HG03196 (cell line): ENCODE data around the gene NPHP4.

Source experiments
- ATAC-seq: cut with Tn5 transposase; IDR thresholded peaks from one replicate; pipeline ENCODE4 v1.9.1; 2021; ENCODE audit not compliant: unreplicated experiment

Gene NPHP4

DNA sequence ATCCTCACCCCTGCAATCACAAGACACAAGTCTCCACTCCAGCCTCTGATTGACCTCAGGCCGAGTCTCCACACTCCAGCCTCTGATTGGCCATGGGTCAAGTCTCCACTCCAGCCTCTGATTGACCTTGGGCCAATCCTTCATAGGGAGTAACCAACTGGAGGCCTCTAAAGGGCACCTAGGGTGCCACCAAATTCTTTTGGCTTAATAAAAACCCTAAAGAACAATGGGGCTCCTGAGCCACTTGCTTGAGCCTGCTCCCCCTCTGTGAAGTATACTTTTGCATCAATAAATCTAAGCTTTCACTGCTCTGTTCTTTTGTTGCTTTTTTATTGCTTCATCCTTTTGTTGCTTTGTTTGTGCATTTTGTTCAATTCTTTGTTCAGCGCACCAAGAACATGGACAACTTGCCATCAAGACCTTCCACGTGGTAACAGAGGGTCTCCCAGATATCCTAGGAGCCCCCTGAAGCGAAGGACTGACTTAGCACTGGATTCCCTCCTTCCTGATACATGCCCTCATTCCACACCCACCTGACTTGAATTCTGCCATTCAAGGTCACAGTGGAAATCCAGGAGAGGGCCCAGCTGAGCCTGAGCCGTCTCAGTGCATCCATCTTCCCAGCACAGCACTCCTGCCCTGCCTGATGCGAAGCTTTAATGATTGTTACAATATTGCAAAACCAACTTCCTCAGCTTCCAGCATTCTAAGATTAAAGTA lies 152.9 kb downstream of the NPHP4 start:
- ATAC-seq = no peak

DNA sequence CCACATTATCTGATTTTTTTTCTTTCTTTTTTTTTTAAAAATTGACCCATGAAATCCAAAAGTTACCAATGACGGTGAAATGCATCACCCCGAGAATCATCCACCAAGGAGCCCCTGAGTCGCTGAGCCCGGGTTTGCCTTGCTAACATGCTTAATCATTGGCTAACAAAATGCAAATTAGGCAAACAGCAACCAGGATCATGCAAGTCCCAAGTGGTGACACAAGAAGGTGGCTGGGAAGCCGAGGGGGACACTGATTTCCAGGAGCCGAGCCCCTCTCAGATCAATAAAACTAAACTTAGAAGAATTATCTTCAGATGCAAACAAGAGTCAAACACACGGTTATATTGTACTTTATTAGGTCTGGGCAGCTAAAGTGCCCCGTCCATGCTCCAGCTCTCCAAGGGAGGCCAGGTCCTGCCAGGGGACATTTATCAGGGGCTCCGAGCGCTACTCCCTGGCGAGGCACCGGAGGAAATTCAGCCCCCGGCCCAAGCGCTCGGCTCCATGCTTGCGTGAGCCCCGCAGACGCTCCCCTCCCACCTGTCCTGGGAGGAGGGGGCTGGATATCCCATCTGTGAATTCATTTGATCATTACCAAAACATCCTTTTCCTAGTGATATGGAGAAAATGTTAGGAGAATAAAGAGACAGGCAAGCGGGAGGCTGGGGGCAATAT lies 154.1 kb downstream of the NPHP4 start:
- no peak for ATAC-seq

DNA sequence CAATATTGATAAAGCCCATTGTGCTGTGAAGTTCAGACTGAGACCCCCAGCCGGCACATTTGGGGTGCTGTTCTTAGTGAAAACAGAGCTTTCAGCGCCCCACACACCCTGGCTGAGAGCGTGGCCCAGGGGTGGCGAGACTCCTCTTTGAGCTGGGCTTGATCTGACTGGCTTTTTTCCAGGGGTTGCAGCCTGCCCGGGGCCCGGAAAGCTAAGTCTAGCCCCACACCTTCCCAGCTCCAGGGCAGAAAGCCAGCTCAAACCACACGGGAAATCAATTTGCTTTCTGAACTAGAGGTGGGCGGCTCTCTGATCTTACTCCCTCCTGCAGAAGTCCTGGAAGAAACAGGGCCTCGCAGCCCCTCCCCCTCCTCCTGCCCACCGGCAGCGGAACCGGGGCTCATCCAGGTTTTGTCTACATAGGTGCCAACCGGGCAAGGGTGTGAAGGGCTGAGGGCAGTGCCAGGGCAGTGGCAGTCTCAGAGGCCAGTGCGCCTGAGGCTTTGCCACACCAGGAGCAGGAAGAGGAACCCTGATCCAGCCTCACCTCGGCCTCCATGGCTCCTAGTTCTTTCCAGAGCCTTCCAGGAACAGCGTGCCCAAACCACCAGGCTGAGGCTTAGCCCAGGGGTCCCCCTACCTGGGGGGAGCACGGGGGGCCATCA lies 155.3 kb downstream of the NPHP4 start:
- ATAC-seq = no peak

DNA sequence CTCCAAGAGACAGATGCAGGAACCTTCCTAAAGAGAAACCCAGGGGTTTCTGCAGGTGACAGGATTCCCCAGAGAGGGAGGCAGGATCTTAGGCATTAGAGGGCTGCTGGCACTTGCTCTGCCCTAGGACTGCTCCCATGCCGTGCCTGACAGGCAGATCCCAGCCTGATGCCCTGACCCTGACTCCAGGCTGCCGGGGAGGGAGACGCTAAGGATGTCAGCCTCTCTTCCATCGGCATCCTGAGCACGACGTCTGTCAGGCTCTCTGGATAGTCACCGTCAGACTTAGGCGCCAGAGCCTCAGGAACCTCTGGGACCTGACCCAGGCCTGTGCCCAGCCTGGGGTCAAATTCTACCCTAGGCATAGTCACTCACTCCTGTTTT lies 157.1 kb downstream of the NPHP4 start:
- ATAC-seq = no peak

DNA sequence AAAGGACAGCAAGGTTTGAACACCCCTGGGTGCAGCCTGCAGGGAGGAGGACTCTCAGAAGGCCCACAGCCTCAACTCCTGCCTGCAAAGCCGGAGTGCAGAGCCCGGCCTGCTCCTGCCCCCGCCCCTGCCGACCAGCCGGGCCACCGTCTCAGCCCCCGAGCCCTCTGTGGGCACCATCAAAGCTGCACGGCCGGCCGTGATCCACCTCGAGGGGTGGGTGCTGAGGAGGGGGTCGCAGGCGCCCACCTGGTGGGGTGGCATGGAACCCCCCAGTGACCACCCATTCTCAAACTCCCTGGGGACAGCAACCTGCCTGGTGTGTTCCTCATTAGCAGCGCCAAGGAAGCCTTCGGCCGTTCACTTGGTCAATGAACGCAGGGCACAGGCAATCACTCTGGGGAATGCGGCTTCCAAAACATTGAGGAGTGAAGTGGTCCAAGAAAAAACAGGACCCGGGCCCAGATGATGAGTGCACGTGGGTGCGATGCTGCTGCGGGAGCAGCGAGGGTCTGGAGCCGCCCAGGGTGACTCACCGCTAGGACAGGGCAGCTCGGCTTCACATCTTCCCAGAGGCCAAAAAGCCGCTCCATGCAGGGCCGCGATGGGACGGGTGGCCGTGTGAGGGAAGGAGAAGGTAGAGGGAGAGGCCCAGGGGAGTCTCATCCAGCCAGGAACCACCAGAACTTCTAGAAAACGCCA lies 157.6 kb downstream of the NPHP4 start:
- no peak for ATAC-seq

DNA sequence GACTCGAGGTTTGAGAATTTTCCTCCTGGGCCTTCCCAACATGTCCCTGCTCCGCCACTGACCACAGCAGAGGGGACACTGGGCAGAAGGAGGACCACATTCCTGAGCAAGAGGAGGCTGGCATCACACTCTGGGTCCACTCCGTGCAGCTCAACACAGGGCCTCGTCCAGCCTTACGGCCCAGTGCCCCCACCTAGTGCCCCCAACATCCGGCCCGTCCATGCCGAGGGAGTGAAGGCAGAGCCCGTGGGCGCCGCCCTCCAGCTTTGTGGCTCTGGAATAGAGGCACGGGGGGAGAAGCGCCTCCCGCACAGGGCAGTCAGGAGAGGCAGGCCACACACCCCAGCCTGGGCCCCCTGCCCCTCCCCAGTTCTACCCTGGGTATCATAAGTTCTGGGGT lies 158.3 kb downstream of the NPHP4 start:
- ATAC-seq = no peak

DNA sequence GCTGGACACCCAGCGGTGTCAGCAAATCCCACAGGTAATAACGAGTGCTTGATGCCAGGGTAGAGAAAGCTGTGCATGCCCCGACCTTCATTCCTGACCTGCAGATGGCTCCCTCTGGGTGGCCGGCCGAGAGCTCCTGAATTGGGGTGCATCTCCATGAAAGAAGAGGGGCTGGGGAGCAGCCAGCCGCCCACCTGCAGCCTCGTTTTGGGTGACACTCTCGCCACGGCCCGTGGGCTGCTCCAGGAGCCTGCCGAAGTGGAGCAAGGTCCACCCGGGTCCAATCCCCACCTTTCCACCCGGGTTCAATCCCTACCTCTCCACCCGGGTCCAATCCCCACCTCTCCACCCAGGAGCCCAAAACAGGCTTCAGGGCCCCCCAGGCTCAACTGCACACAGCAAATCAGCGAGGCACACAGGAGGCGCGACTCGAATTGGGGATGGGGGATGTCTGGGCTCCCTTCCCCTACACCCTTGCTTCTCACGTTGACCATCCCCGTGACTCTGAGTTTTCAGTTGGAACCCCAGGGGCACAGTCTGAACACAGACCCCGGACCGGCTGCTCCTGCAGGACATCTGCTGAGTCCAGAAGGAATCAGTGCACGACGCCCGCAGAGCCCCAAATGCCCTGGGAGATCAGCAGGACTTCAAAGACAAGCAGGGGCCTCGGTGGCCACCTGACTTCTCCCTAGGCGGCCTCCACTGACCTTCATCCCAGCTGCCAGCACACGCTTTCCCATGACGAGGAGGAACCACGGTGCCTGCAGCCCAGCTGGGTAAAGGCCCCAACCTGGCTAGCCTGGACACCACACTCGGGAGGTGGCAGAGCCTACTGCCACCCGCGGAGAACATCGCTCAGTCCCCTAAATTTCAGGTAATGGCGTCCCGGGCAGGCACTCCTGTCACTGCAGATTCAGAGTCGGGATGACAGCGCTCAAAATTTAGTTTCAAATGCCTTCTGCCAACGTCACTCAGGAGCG lies 159.0 kb downstream of the NPHP4 start:
- no peak for ATAC-seq

DNA sequence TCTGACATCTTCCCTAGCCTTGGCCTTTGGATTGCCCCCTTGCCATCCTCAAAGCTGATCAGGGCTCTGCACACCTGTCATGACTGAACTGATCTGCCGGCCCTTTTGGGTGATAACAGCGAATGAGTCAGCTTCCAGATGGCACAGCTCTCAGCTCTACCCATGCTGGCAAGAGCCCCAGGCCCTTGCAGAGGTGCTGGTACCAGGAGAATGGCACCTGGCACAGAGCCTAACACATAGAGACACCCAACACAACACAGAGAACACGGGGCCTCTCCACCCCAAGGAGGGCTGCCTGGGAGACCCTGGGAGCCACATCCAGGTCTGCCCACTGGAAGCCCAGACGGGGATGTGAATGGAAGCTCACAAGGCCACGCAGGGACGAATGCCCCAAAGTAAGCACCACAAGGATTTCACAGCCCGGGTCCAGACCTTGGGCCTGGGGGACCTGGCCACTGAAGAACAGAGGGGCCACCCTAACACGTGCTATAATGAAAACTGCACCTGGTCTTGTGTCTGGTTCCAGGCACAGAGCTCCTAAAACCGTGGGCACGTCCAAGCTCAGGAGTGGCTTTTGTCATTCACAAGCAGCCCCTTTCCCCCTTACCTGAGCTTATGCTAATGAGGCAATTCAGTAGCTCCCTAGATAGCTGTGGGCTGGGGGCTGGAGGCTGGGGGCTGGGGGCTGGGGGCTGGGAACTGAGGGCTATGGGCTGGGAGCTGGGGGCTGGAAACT lies 160.5 kb downstream of the NPHP4 start:
- ATAC-seq = no peak

DNA sequence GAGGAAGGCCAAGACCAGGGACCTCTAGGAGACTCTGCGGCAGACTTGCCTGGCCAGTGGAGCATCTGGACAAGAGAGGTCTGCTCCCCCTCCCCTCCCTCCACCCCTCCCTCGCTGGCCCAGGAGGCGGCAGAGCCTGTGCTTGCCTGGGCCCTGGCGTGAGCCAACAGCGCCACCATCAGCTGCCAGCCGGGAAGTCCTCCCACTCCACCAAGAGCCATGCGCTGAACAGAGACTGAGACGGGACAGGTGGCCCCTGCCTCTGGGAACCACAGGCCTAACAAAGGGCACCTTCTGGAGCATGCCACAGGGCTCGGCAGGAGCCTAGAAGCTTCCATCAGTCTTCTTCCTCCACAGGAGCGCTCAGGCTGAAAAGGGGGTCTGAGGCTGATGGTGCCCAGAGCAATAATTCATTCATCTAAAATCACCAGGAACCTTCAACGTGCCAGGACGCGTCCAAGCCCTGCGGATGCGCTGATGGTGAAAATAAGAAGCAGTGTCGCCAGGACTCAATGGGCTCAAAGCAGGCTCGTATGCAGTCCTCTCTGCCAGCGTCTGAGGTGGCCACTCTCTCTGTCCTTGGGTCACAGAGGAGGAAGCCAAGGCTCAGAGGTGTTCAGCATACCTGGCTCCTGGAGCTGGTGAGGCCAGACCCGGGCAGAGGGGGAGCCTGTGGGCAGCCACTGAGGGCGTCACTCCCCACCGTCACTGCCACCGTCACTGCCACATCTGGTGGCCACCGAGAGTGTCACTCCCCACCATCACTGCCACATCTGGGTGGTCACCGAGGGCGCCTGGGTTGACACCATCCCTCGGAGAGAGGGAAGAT lies 161.2 kb downstream of the NPHP4 start:
- ATAC-seq = no peak

DNA sequence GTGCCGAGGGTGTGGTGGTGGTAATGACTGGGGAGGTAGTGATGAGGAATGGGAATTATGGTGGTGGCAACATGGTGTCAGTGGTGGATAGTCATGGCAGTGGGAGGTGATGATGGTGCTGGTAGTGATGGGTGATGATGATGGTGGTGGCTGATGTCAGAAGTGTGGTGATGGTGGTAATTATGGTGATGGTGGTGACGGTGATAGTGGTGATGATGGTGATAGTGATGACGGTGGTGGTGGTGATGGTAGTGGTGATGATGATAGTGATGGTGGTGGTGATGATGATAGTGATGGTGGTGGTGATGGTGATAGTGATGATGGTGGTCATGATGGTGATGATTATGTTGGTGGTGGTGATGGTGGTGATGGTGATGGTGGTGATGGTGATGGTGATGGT lies 162.8 kb downstream of the NPHP4 start:
- no peak for ATAC-seq

DNA sequence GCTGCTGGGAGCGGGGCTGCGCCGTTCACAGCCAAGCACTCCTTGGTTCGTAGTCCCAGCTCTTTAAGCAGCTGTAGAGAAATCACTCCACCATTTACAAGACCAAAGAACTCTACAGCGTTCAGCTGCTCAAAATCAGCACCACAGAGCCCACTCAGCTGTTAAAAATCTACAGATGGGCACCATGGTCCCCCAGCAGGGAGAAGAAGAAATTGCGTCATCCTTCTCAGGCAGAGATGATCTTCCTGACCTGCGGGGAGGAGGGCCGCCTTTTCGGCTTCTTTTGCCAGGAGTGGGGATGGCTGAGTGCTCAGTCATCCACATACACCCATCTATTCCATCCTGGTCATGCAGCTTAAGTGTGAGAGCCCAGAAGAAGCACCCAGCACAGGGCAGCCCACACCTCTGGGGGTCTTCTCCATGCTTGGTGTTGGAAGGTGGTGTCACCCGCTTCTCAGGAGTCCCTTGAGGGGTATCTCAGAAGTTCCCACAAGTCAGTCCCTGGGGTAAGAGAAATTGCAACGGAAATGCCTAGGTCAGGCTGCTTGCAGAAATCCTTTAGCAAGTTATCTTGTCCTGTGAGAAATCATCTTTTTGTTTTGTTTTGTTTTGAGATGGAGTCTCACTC lies 163.8 kb downstream of the NPHP4 start:
- ATAC-seq = no peak

DNA sequence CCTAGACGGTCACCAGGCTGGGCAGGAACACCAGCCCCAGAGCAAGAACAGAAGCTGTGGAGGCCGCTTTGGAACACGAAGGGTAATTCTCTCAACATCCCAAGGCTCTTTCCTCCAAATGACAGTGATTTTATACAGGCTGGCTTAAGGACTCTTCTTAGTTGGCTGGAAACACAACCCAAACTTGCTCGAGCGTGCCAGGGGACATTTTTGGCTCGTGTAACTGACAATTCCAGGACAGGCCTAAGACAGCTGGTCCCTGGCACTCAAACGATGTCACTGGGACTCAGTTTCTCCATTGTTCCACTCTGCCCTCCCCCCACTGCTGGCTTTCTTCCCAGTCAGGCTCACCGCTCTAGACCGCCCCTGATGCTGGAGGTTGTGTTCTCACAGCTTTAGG lies 164.7 kb downstream of the NPHP4 start:
- ATAC-seq = no peak

DNA sequence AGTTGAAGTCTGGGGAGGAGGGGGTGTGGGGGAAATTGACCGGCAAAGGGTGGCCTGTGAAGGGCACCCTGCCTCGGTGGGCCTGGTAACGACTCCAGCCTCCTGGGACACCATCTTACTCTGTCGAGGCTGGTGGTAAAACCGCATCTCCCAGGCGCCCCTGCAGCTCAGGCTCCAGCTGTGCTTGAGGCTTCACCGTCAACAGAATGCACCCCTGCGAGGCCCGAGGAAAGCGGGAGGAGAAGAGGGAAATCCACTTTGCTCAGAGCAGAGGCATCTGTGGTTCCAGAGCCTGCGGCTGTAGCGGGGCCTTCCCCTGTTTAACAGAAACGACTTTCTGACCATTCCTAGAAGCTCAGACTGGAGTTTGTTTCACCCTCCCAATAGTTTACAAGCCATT lies 165.6 kb downstream of the NPHP4 start:
- ATAC-seq = no peak

DNA sequence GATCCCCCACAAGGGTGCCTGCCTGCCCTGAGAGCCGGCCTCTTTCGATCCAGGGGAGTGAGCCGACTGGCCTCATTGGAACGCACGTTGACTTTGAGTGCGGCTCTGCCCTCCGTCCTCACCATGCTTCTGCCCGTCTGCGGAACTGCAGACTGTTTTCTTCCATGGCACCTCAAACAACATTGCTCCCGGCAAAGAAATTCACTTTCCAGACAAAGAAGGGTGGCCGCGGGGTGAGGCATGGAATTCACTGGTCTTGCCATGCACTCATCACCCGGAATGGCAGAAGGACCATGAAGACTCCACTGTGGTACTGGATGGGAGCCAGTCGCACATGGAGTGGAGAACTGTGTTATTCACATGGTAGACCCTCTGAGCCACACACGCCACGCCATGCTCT lies 169.5 kb downstream of the NPHP4 start:
- no peak for ATAC-seq

DNA sequence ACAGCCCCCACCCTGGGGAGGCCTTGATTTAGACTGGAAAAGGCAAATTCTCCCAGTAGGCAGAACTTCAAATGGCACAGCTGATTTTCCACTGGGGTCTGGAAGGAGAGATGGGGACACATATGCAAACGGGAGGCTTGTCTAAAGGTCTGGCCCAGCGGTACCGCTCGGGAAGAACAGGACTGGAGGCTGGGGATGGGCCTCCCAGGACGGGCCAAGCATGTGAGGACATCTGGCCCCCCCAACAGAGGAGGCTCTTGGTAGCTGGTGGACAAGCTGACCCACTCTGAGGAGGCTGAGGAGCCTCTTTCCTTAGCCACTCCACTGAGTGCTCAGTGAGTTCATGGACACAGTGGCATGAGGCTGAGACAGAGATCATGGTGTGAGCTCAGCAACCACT lies 170.0 kb downstream of the NPHP4 start:
- no peak for ATAC-seq

DNA sequence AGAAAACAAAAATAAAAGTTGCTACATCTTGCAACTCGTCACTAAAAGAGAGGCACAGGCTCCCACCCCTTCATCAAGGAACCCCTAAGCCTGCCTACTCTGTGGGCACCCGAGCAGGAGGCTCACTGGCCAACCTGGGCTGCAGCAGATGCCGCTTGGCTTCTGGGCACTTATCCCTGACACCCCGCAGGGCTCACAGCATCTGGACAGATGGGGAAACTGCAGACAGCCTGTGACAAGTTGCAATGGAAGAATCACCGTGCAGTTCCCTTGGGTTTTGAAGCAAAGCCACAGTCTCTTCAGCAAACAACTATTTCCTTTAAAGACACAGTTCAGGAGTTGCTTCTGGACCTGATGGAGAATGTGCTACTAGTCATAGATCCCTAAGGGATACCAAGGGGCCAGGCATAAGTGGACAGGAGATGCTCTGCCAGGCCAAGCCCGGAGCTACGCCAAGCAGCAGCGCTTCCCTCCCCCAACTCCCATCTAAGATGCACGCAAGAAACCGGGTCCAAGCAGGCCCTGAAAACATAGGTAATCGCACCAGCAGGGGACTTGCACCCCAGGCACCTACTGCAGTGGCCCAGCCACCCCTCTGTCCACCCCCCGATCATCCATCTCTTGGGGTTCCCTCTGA lies 170.6 kb downstream of the NPHP4 start:
- ATAC-seq = no peak

DNA sequence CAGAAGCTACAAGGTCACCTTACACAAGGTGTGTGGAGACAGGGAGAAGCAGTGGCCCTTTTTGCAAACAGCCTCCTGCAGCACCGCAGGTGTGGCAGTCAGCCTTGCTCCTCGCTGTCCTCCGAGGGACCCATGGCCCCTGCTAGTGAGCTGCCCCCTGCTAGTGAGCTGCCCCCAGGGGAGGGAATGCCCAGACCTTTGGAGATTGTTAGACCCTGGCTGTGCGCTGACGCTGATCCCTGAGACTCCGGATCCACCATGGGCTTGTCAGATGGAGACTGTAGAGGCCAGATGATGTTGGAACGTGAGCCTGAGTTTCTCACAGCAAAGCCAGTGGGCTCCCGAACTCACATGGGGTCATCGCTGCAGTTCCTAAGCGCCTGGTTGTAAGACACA lies 172.2 kb downstream of the NPHP4 start:
- no peak for ATAC-seq

DNA sequence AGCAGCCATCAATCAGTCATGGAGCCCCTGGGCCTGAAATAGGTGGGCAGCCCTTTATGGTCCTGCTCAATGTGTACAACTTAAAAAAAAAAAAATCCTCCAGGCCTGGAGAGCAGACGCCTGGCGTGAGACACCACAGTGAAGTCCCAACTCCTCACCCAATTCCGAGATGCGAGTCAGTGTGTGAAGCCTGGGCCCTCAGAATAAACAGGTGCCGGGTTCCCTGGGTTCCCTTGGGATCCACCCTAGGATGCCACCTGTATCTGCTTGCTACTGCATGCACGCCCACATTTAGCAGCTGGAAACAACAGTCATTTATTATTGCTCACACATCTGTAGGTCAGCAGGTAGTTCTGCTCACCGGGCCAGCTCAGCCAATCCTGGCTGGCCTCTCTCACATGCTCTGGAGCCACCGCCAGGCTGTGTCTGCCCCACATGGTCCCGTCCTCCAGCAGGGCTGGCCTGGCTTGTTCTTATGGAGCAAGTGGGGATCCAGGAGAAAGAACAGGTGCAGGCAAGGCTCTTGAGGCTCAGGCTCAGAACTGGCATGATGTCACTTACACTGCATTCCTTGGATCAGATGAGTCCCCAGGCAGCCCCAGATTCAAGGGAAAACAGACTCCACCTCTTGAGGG lies 172.7 kb downstream of the NPHP4 start:
- ATAC-seq = no peak
